Measurements from ENCODE around the gene ARID5A. TPM values are rescaled to one million over a fixed set of nuclear protein-coding genes. Genes with fewer than 3 reads are reported as not detected.

The ARID5A gene
- total and polyA plus RNA-seq, 2 of the 13 experiments (the other 11 are each of a cell fraction or from before 2014, with no cell fraction given), result 6.0 to 9.5 TPM

- Histone ChIP-seq H3K79me2 (ENCODE audit: insufficient read depth, low read length) (no peaks in the 10 kb centered on the region), H3K27me3 (ENCODE audit: control insufficient read depth in 1 of 2, insufficient read depth in 2 of 2, low read length in 2 of 2) (peaks cover 0 to 18% of the 10 kb centered on the region in 2 experiments; a peak in 3 of 5 replicates), H3K9me3 (ENCODE audit: low read length) (peaks cover 11% of the 10 kb centered on the region), H3K4me1 (ENCODE audit: insufficient read depth, low read length) (no peaks in the 10 kb centered on the region), H2AFZ (ENCODE audit: low read length) (no peak overlapping the region), H4K20me1 (ENCODE audit: insufficient read depth, low read length) (no peaks in the 10 kb centered on the region), H3K4me2 (ENCODE audit: low read depth, low read length) (no peak overlapping the region), H3K9ac (ENCODE audit: insufficient read depth, low read depth, low read length) (no peak overlapping the region), H3K4me3 (replicated peaks in 1 of 3; ENCODE audit: insufficient read depth in 1 of 3, low read depth in 2 of 3, low read length in 3 of 3) (no peak overlapping the region), H3K36me3 (replicated peaks in 1 of 2; ENCODE audit: control insufficient read depth in 1 of 2, insufficient read depth in 2 of 2, low read length in 2 of 2) (no peaks in the 10 kb centered on the region), H3K27ac (ENCODE audit: extremely low read length, insufficient read depth, low read length) (no peak overlapping the region)
- POLR2A ChIA-PET, result no interaction called here
- CTCF ChIA-PET (ENCODE audit: low intra/inter-chr PET ratio, low total read pairs), result no interaction called here
- intact Hi-C loops (cut with micrococcal nuclease; ENCODE audit: unreplicated experiment), result no loop called here
- WGBS (ENCODE audit: low lambda C conversion rate), result 43% methylated on average over 4 of the region's 4 CpGs
- no peak for ATAC-seq
- TF ChIP-seq BHLHE40 (IDR thresholded peaks at IDR 0.05; ENCODE audit: low read length), result no peak
- TF ChIP-seq ZHX1 (CRISPR knock-in tag; IDR thresholded peaks at IDR 0.05; ENCODE audit: low read depth), result no peak
- no peak for TF ChIP-seq ZNF672 (CRISPR knock-in tag; IDR thresholded peaks at IDR 0.05)
- no peak for TF ChIP-seq ZNF891 (CRISPR knock-in tag; IDR thresholded peaks at IDR 0.05)
- TF ChIP-seq SNAPC4 (CRISPR knock-in tag; IDR thresholded peaks at IDR 0.05), result no peak
- BruUV-seq (replicated peaks), result no TSS peak
- in situ Hi-C loops (cut with HindIII; ENCODE audit: extremely low pct_ligation_motif_present, low pct_unique_long_range_greater_than_20kb), result loop anchor here (25.0 kb wide), 1 partner anchor 383 kb away; the partner anchor contains the start of genes ASTL and DUSP2
- no peak for DNase-seq (ENCODE audit: low spot score)
- no peak for FAIRE-seq
These were observed 16.3 kb upstream of the ARID5A start for GRCh38 chr2:96520231-96520630.
